Osteoblast (primary cell): Measurements from ENCODE around the gene NAV3. TPM values are rescaled to one million over a fixed set of nuclear protein-coding genes. Genes with fewer than 3 reads are reported as not detected.
"Not testable (repeated sequence)": the region's sequence is repeated elsewhere in the genome, so short reads cannot be mapped to it uniquely, and the experiment has no call there.

Experiments used
- DNase-seq: peaks from one replicate; pipeline ENCODE4 v3.0.0; 2011; ENCODE audit warnings: low spot score, mixed read lengths; ENCODE audit not compliant: insufficient read length; ENCODE audit errors: missing footprints
- H2AFZ ChIP-seq: 2 replicates; pipeline ENCODE4 v1.6.0; 2011; ENCODE audit warnings: mild to moderate bottlenecking, low read length
- H3K27ac ChIP-seq: 2 replicates; pipeline ENCODE4 v1.5.1; 2011; ENCODE audit warnings: mild to moderate bottlenecking, low read depth, low read length, moderate library complexity
- H3K27me3 ChIP-seq: 2 replicates; pipeline ENCODE4 v1.6.0; 2012; ENCODE audit warnings: mild to moderate bottlenecking, control low read depth, inconsistent platforms, low read length, moderate library complexity; ENCODE audit not compliant: insufficient read depth
- H3K36me3 ChIP-seq: 2 replicates; pipeline ENCODE4 v1.5.1; 2011; ENCODE audit warnings: mild to moderate bottlenecking, low read length, control low read depth, moderate library complexity; ENCODE audit not compliant: insufficient read depth
- H3K4me1 ChIP-seq: 2 replicates; pipeline ENCODE4 v1.5.1; 2011; ENCODE audit warnings: mild to moderate bottlenecking, low read length, control low read depth, moderate library complexity; ENCODE audit not compliant: insufficient read depth
- H3K4me2 ChIP-seq: 2 replicates; pipeline ENCODE4 v1.6.0; 2011; ENCODE audit warnings: mild to moderate bottlenecking, low read length; ENCODE audit not compliant: insufficient read depth
- H3K4me3 ChIP-seq: fragments of 200-600 bp; sonication (generic); 3 replicates; pipeline ENCODE4 v1.5.1; 2012; ENCODE audit warnings: mild to moderate bottlenecking, low read length, inconsistent platforms; ENCODE audit not compliant: insufficient read depth
- H3K79me2 ChIP-seq: 2 replicates; pipeline ENCODE4 v1.6.0; 2012; ENCODE audit warnings: mild to moderate bottlenecking, low read length, control low read depth, inconsistent platforms; ENCODE audit not compliant: insufficient read depth
- H3K9me3 ChIP-seq: 2 replicates; pipeline ENCODE4 v1.5.1; 2011; ENCODE audit warnings: low read depth, low read length, control low read depth
- H4K20me1 ChIP-seq: 2 replicates; pipeline ENCODE4 v1.6.0; 2012; ENCODE audit warnings: mild to moderate bottlenecking, low read length, control low read depth; ENCODE audit not compliant: insufficient read depth
- total RNA-seq: library from RNA; depleted of rRNA; stranded (reverse); fragments of >200 nt; gene quantifications from 2 replicates; pipeline ENCODE4 v1.2.3, GENCODE V29; 2012
- TF ChIP-seq, protein P1 (sequence below): IDR thresholded peaks from 2 replicates; pipeline ENCODE4 v1.5.1; 2011; ENCODE audit warnings: mild to moderate bottlenecking, low read depth, low read length, moderate library complexity; ENCODE audit errors: extremely low read depth

NAV3 gene
- total RNA-seq, 1 donor, result 84.7 TPM

DNA sequence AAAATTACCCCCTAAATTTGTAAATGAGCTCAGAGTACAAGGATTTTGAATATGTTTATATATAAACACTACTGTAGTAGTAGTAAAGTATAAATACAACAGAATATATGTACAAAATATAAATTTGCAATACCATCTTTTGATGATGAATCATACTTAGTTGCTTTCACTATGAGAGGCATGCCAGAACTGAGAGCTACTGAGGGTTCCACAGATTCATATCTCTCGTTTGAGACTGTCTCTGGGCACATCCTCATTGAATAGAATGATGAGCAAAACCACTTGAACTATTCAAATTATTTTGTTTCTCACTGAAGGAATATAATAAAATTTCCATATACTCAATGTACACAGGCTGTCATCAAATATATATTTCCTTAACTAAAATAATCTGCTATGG is 417.6 kb downstream of the NAV3 start:
- DNase-seq, result no peak
- no peaks in the 10 kb centered on the region for H3K27me3 ChIP-seq

DNA sequence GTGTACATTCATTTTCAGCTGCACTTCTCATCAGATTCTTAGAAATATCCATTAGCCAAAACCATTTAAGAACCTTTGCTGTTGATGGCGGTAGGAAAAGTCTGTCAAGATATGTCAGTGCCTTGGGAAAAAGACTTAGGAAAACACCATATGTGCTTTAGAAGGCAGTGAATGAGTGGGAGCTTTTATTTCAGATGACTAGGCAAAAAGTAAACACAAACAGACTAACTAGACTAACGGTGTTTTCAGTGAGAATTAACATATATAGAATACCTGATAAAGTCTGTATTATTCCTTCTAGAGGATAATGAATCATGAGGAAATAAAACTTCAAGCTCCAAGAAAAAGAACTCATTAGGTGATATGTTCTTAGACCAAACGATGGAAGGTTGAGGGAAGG is 418.9 kb downstream of the NAV3 start:
- H3K79me2 ChIP-seq, result no peaks in the 10 kb centered on the region

More for the DNA sequence above, 417.6 kb downstream of the NAV3 start:
- Histone ChIP-seq H4K20me1 (no peaks in the 10 kb centered on the region), H3K36me3 (no peaks in the 10 kb centered on the region), H3K4me2 (no peak overlapping the region), H3K9me3 (no peaks in the 10 kb centered on the region), H3K79me2 (no peaks in the 10 kb centered on the region), H3K27ac (no peak overlapping the region), H3K4me1 (no peaks in the 10 kb centered on the region), H2AFZ (no peak overlapping the region), H3K4me3 (no peak overlapping the region)
- TF ChIP-seq, protein P1, sequence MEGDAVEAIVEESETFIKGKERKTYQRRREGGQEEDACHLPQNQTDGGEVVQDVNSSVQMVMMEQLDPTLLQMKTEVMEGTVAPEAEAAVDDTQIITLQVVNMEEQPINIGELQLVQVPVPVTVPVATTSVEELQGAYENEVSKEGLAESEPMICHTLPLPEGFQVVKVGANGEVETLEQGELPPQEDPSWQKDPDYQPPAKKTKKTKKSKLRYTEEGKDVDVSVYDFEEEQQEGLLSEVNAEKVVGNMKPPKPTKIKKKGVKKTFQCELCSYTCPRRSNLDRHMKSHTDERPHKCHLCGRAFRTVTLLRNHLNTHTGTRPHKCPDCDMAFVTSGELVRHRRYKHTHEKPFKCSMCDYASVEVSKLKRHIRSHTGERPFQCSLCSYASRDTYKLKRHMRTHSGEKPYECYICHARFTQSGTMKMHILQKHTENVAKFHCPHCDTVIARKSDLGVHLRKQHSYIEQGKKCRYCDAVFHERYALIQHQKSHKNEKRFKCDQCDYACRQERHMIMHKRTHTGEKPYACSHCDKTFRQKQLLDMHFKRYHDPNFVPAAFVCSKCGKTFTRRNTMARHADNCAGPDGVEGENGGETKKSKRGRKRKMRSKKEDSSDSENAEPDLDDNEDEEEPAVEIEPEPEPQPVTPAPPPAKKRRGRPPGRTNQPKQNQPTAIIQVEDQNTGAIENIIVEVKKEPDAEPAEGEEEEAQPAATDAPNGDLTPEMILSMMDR, result no peak

DNA sequence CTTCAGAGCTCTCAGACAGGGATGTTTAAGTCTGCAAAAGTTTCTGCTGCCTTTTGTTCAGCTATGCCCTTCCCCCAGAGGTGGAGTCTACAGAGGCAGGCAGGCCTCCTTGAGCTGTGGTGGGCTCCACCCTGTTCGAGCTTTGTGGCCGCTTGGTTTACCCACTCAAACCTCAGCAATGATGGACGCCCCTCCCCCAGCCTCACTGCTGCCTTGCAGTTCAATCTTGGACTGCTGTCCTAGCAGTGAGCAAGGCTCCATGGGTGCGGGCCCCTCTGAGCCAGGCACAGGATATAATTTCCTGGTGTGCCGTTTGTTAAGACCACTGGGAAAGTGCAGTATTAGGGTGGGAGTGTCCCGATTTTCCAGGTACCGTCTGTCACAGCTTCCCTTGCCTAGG is 427.0 kb downstream of the NAV3 start:
- H3K79me2 ChIP-seq, H2AFZ ChIP-seq, H3K36me3 ChIP-seq, H3K4me3 ChIP-seq, H3K4me2 ChIP-seq, DNase-seq, H3K27ac ChIP-seq, H3K9me3 ChIP-seq, H3K4me1 ChIP-seq, H4K20me1 ChIP-seq, H3K27me3 ChIP-seq: not testable (repeated sequence)

More for the DNA sequence above, 418.9 kb downstream of the NAV3 start:
- Histone ChIP-seq H3K27me3 (no peaks in the 10 kb centered on the region), H3K4me3 (no peak overlapping the region), H2AFZ (no peak overlapping the region), H4K20me1 (no peaks in the 10 kb centered on the region), H3K4me1 (no peaks in the 10 kb centered on the region), H3K36me3 (no peaks in the 10 kb centered on the region), H3K27ac (no peak overlapping the region), H3K4me2 (no peak overlapping the region), H3K9me3 (no peaks in the 10 kb centered on the region)
- no peak for DNase-seq
- TF ChIP-seq, protein P1, result no peak

DNA sequence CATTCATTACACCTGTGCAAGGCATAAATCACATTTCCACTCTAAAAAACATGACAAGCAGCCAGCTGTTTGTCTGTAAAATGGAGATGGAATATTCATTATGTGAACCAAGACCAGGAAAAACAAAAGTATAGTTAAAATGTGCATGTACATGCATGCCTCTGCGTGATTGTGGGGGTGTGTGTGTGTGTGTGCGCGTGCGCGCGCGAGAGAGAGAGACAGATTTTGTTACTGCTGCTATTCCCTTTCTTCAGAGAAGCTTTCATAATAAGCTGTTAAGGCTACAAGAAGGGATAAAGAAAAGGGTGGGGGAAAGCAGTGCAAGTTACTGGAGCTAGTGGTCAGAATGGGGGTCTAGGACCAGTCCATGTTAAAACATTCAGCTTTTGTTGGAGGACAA is 430.3 kb downstream of the NAV3 start:
- no peak for DNase-seq
- H3K79me2 ChIP-seq, result no peaks in the 10 kb centered on the region
- no peak overlapping the region for H3K27ac ChIP-seq
- no peak overlapping the region for H3K4me2 ChIP-seq
- H3K36me3 ChIP-seq, result no peaks in the 10 kb centered on the region
- no peak overlapping the region for H2AFZ ChIP-seq
- no peaks in the 10 kb centered on the region for H3K4me1 ChIP-seq
- no peaks in the 10 kb centered on the region for H3K27me3 ChIP-seq
- H3K4me3 ChIP-seq, result no peak overlapping the region
- TF ChIP-seq, protein P1, result no peak
- H3K9me3 ChIP-seq, result no peaks in the 10 kb centered on the region
- H4K20me1 ChIP-seq, result no peaks in the 10 kb centered on the region
